SH-SY5Y (cell line): ENCODE measurements around the gene ELMO1.

ENCODE experiments used
- GATA2 ChIP-seq: IDR thresholded peaks from 2 replicates; pipeline ENCODE4 v1.6.1; 2011; ENCODE audit warnings: mild to moderate bottlenecking, low read depth, low read length
- GATA3 ChIP-seq: IDR thresholded peaks from 2 replicates; pipeline ENCODE4 v1.6.1; 2011; ENCODE audit warnings: low read depth, mild to moderate bottlenecking, low read length, moderate library complexity

DNA sequence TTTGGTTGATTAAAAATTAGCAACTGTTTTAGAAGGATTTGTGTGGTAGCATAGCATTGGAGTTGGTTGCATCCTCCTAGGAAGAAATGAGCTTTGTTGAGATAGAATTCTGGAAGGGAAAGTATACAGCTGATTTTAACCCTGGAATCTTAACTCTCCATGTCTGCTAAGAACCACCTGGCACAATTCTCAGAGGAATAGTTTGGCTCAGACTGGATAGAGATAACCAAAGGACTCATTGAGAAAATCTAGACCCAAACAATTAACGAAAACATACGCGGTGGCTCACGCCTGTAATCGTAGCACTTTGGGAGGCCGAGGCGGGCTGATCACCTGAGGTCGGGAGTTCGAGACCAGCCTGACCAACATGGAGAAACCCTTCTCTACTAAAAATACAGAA lies 625.3 kb downstream of the ELMO1 start:
- TF ChIP-seq GATA3 = no peak
- TF ChIP-seq GATA2 = no peak
